ENCODE measurements around the gene ECSIT. TPM values are rescaled to one million over a fixed set of nuclear protein-coding genes. Genes with fewer than 3 reads are reported as not detected.
"Not testable (repeated sequence)": the region's sequence is repeated elsewhere in the genome, so short reads cannot be mapped to it uniquely, and the experiment has no call there.

The ECSIT gene
- 27.5 TPM for total RNA-seq

DNA sequence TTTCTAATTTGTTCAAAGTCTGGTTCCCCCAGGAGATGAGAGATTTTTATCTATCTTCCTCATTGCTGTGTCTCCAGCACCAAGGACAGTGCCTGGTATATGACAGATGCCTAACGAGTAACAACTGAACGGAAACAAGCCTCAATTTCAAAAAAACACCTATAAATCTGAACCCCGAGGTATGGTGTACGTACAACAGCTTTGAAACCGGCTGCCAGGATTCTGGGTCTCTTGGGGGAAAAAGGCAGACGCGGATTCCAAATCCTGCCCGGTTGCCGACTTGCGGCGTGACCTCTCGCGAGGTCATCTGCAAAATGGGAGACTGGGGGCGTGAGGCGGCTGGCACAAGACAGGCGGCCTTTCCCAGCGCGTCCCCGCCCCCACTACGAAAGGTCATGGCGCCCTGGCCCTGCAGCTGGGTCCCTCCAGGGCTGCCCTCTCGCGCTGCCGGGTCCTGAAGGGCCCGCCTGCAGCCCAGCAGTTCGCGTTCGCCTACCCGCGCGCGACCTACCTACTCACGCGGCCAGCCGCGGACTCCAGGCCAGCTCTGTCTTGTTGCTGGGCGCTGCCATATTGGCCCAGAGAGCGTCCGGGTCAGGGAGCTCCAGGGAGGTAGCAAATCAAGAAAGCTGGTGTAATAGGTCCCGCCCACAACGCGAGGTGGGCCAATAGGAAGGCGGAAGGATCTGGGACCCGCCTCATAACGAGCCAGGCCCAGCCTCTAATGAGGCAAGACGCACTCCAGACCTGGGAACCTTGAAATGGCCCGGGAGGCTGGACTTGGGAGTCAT is at the start of gene ECSIT:
Gene ECSIT (minus strand): TSS at position 584 of the 791 bp plus-strand sequence. CDS start 9,964 bp downstream, outside the sequence.
- intact Hi-C loops (cut with DNase I), result loop anchor here (1.0 kb wide), 2 partner anchors 23 to 31 kb away; partner anchors contain the start of genes ELOF1 and ZNF653
- H3K36me3 ChIP-seq, result no peaks in the 10 kb centered on the region
- peak in 1 of 3 experiments; percentile 16 for TF ChIP-seq CTCF (IDR thresholded peaks at IDR 0.05)
- no peaks in the 10 kb centered on the region for H3K9me3 ChIP-seq
- H3K27me3 ChIP-seq, result no peaks in the 10 kb centered on the region
- H3K4me1 ChIP-seq, result peaks cover 6 to 12% of the 10 kb centered on the region in 2 donors
- H3K4me3 ChIP-seq, result peak within 1 kb of the TSS; percentile 57 to 73
- DNase-seq (ENCODE audit: low spot score in 2 of 2), result peak; percentile 94 to 100
- peak within 1 kb of the TSS; percentile 92 to 94 for H3K27ac ChIP-seq

DNA sequence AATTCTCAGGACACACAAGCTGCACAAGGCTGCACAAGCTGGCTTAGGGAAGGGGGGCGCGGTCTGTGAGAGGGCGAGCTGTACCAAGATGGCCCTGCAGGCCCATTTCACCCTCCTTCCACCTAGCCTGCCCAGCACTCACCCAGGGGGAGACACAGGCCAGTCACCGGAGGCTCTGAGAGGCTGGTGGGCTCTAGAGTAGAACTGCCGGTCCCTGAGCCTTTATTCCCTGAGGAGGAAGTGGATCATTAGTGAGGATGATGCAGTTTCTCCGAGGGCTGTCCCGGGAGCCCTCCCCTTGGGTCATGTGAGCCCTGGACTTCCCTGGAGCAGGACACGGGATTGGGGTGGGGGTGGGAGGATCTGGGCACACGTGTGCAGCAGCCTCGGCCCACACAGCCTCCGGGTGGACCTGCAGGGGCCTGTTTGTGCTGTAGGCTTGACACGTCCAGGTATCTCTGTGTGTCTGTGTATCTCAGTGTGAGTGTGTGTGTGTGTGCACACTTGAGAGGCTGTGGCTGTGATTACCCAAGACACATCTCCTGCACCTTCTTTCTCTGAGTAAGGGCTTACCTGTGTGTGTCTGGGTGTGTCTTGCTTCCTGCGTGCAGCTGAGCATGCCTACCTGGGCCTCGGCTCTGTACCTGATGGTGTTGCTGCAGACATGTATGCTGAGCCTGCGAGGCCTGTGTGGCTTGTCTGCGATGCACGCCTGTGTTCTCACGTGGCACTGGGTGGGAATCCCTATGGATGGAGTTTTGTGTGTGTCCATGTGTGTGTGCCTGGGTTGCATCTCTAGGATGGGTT is 48.7 kb upstream of the ECSIT start, which contains the start of gene ACP5:
Gene ACP5 (minus strand): TSS at position 195 of the 807 bp plus-strand sequence. CDS start 328 bp downstream, outside the sequence.
- Histone ChIP-seq H3K4me1 (peaks cover 0 to 3% of the 10 kb centered on the region in 2 donors), H3K36me3 (no peaks in the 10 kb centered on the region), H3K9me3 (no peaks in the 10 kb centered on the region), H3K27me3 (peaks cover 7% of the 10 kb centered on the region), H3K4me3 (peak within 1 kb of the TSS; percentile 26 to 57), H3K27ac (peak within 1 kb of the TSS in 1 of 2 donors; percentile 12)
- DNase-seq (ENCODE audit: low spot score in 2 of 2), result no peak
- intact Hi-C loops (cut with DNase I), result no loop called here
- no peak for TF ChIP-seq CTCF (IDR thresholded peaks at IDR 0.05)

DNA sequence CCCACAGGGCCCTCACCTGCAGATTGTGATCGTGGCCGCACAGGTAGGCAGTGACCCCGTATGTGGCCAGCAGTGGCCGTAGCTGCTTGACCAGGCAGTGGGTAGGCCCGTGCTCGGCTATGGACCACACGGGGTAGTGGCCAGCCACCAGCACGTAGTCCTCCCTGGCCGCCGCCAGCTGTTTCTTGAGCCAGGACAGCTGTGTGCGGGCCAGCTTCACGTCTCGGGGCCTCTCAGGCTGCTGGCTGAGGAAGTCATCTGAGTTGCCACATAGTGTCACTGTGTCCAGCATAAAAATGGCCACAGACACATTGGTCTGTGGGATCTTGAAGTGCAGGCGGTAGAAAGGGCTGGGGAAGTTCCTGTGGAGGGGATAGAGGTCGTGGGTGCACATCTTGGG is 47.3 kb upstream of the ECSIT start:
- H3K27ac ChIP-seq, result no peak overlapping the region
- no peak overlapping the region for H3K4me3 ChIP-seq
- peaks cover 0 to 3% of the 10 kb centered on the region in 2 donors for H3K4me1 ChIP-seq
- intact Hi-C loops (cut with DNase I), result no loop called here
- H3K27me3 ChIP-seq, result peaks cover 7% of the 10 kb centered on the region
- no peak for TF ChIP-seq CTCF (IDR thresholded peaks at IDR 0.05)
- H3K9me3 ChIP-seq, result no peaks in the 10 kb centered on the region
- no peak for DNase-seq (ENCODE audit: low spot score in 2 of 2)
- H3K36me3 ChIP-seq, result no peaks in the 10 kb centered on the region

DNA sequence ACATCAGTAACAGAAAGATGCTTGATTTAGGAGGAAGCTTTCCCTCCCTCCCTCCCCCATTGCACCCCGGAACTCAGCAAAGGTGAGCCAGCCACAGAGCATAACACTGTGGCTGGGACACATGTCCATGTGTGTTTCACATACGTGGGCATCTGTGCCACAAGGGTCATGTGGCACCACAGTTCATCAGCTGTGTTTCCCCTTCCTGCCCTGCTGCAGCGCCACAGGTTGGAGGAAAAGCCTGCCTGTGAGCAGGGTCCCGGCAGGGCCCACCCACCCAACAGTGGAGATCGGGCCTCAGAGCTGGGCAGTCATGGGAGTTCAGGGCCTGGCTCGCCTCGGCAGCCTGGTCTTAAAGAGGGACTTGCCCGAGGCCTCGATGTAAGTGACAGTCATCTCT is 45.8 kb upstream of the ECSIT start:
- no peak for DNase-seq (ENCODE audit: low spot score in 2 of 2)
- Histone ChIP-seq H3K36me3 (no peaks in the 10 kb centered on the region), H3K27ac (no peak overlapping the region), H3K4me1 (peaks cover 0 to 3% of the 10 kb centered on the region in 2 donors), H3K9me3 (no peaks in the 10 kb centered on the region), H3K27me3 (peaks cover 7% of the 10 kb centered on the region), H3K4me3 (no peak overlapping the region)
- no peak for TF ChIP-seq CTCF (IDR thresholded peaks at IDR 0.05)
- intact Hi-C loops (cut with DNase I), result no loop called here

- H3K9me3 ChIP-seq; H3K4me3 ChIP-seq; H3K36me3 ChIP-seq; intact Hi-C loops (cut with DNase I); DNase-seq (ENCODE audit: low spot score in 2 of 2); H3K4me1 ChIP-seq; H3K27ac ChIP-seq; H3K27me3 ChIP-seq: not testable (repeated sequence)
Observed at GRCh38 chr19:11573763-11574162, 44.8 kb upstream of the ECSIT start.

DNA sequence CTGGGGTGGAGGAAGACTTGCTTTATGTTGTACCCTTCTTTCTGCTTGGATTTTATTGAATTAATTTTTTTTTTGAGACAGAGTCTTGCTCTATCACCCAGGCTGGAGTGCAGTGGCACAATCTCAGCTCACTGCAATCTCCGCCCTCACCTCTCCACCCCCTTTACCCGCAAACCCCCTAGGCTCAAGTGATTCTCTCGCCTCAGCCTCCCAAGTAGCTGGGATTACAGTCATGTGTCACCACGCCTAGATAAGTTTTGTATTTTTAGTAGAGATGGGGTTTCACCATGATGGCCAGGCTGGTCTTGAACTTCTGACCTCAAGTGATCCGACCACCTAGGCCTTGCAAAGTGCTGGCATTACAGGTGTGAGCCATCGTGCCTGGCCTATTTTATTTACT is 44.4 kb upstream of the ECSIT start:
- H3K27me3 ChIP-seq; H3K9me3 ChIP-seq; H3K4me1 ChIP-seq; H3K27ac ChIP-seq; H3K4me3 ChIP-seq; intact Hi-C loops (cut with DNase I); DNase-seq (ENCODE audit: low spot score in 2 of 2); H3K36me3 ChIP-seq: not testable (repeated sequence)
